Liver (tissue), 9 donors: Measurements from ENCODE around the gene TMEM135. TPM values are rescaled to one million over a fixed set of nuclear protein-coding genes. Genes with fewer than 3 reads are reported as not detected.

ENCODE experiments used
- DNase-seq: peaks from one replicate; pipeline ENCODE4 v3.0.0-alpha.2; 2017; ENCODE audit warnings: low spot score
- H3K27ac ChIP-seq, 2 donors: one replicate each; pipeline ENCODE4 v1.7.0; 2013; ENCODE audit warnings: inconsistent platforms in 2 of 2, low read length in 2 of 2, control low read depth in 1 of 2, low read depth in 1 of 2, mild to moderate bottlenecking in 1 of 2
- H3K27me3 ChIP-seq, 4 donors: one replicate each; pipeline versions ENCODE4 v1.6.1 to v1.7.0; 2013; ENCODE audit warnings: low read length in 3 of 4, inconsistent platforms in 1 of 4, mild to moderate bottlenecking in 1 of 4, moderate library complexity in 1 of 4; ENCODE audit not compliant: control insufficient read depth in 4 of 4, insufficient read depth in 4 of 4
- H3K36me3 ChIP-seq, 4 donors: one replicate each; pipeline versions ENCODE4 v1.6.1 to v1.7.0; 2013; ENCODE audit warnings: low read length in 3 of 4, mild to moderate bottlenecking in 3 of 4, low read depth in 1 of 4, moderate library complexity in 1 of 4; ENCODE audit not compliant: control insufficient read depth in 4 of 4, insufficient read depth in 3 of 4
- H3K4me1 ChIP-seq, 4 donors: one replicate each; pipeline versions ENCODE4 v1.6.1 to v1.7.0; 2013; ENCODE audit warnings: low read length in 3 of 4, mild to moderate bottlenecking in 3 of 4, moderate library complexity in 1 of 4; ENCODE audit not compliant: control insufficient read depth in 4 of 4, insufficient read depth in 4 of 4
- H3K4me3 ChIP-seq, 3 donors: one replicate each; pipeline versions ENCODE4 v1.6.1 to v1.7.0; 2013; ENCODE audit warnings: low read length in 3 of 3, control low read depth in 1 of 3, low read depth in 1 of 3, mild to moderate bottlenecking in 1 of 3
- H3K9ac ChIP-seq, 2 donors: one replicate each; pipeline ENCODE4 v1.7.0; 2013; ENCODE audit warnings: low read length in 2 of 2, mild to moderate bottlenecking in 2 of 2, moderate library complexity in 2 of 2, control low read depth in 1 of 2, low read depth in 1 of 2
- H3K9me3 ChIP-seq, 4 donors: one replicate each; pipeline versions ENCODE4 v1.6.1 to v1.7.0; 2013; ENCODE audit warnings: low read length in 3 of 4; ENCODE audit not compliant: control insufficient read depth in 4 of 4
- FOXA1 ChIP-seq: IDR thresholded peaks from 2 replicates; pipeline ENCODE4 v1.6.1; 2016; ENCODE audit warnings: antibody characterized with exemption
- FOXA2 ChIP-seq: IDR thresholded peaks from 2 replicates; pipeline ENCODE4 v1.6.1; 2016; ENCODE audit warnings: antibody characterized with exemption
- GABPA ChIP-seq, 2 donors: IDR thresholded peaks in 1 of 2; conservative IDR thresholded peaks in 1 of 2; 2 replicates each; pipeline ENCODE4 v1.6.1; 2016; ENCODE audit warnings: antibody characterized with exemption in 2 of 2, mild to moderate bottlenecking in 1 of 2, moderate library complexity in 1 of 2
- HNF4A ChIP-seq, 2 donors: conservative IDR thresholded peaks; 2 replicates each; pipeline ENCODE4 v1.6.1; 2016; ENCODE audit warnings: antibody characterized with exemption in 2 of 2, mild to moderate bottlenecking in 2 of 2
- HNF4G ChIP-seq: IDR thresholded peaks from 2 replicates; pipeline ENCODE4 v1.6.1; 2016; ENCODE audit warnings: antibody characterized with exemption
- JUND ChIP-seq, 2 donors: IDR thresholded peaks; 2 replicates each; pipeline ENCODE4 v1.6.1; 2016; ENCODE audit warnings: antibody characterized with exemption in 2 of 2
- NR2F2 ChIP-seq: IDR thresholded peaks from 2 replicates; pipeline ENCODE4 v1.6.1; 2016; ENCODE audit warnings: antibody characterized with exemption
- RAD21 ChIP-seq, 2 donors: IDR thresholded peaks; 2 replicates each; pipeline ENCODE4 v1.6.1; 2016; ENCODE audit warnings: antibody characterized with exemption in 2 of 2, mild to moderate bottlenecking in 2 of 2
- REST ChIP-seq: IDR thresholded peaks from 2 replicates; pipeline ENCODE4 v1.6.1; 2016; ENCODE audit warnings: antibody characterized with exemption, mild to moderate bottlenecking
- RXRA ChIP-seq, 2 donors: IDR thresholded peaks; 2 replicates each; pipeline ENCODE4 v1.6.1; 2017 to 2018; ENCODE audit warnings: antibody characterized with exemption in 2 of 2, mild to moderate bottlenecking in 1 of 2
- SP1 ChIP-seq: IDR thresholded peaks from 2 replicates; pipeline ENCODE4 v1.6.1; 2018; ENCODE audit warnings: antibody characterized with exemption, mild to moderate bottlenecking
- TAF1 ChIP-seq: conservative IDR thresholded peaks from 2 replicates; pipeline ENCODE4 v1.6.1; 2016; ENCODE audit warnings: antibody characterized with exemption, mild to moderate bottlenecking
- YY1 ChIP-seq: IDR thresholded peaks from 2 replicates; pipeline ENCODE4 v1.6.1; 2016; ENCODE audit warnings: antibody characterized with exemption, mild to moderate bottlenecking
- WGBS: extraction: QIAGEN DNeasy Blood & Tissue Kit; methylation state at CpG from one replicate; pipeline ENCODE4 v1.1.7; 2013; 5-methylcytosine and 5-hydroxymethylcytosine counted together
- polyA plus RNA-seq, 2 donors: library from polyadenylated mRNA; stranded (reverse) in 1 of 2; unstranded in 1 of 2; fragments of 200-250 nt in 1 of 2; fragments of >200 nt in 1 of 2; fragmentation: Nextera tagmentation in 1 of 2; extraction: Ambion mirVana in 1 of 2; gene quantifications; one replicate each; pipeline versions ENCODE4 v1.2.1 to v1.2.3, GENCODE V29; 2013 to 2015
- total RNA-seq, 2 donors: library from RNA; depleted of rRNA; stranded (reverse); fragments of >200 nt; gene quantifications; one replicate each; pipeline ENCODE4 v1.2.3, GENCODE V29; 2014
- TF ChIP-seq, protein P1 (sequence below): IDR thresholded peaks from 2 replicates; pipeline ENCODE4 v1.6.1; 2016; ENCODE audit warnings: antibody characterized with exemption
- TF ChIP-seq, protein P2 (sequence below): fragments of 150-350 bp; IDR thresholded peaks from 2 replicates; pipeline ENCODE4 v1.5.1; 2017; ENCODE audit warnings: improper control_type of control experiment, low read depth, low read length; ENCODE audit not compliant: missing input control
- TF ChIP-seq, protein P3 (sequence below): IDR thresholded peaks from 2 replicates; pipeline ENCODE4 v1.6.1; 2016; ENCODE audit warnings: antibody characterized with exemption
- donor health status: healthy.
- donor health status: healthy.
- donor health status: healthy.
- donor health status: healthy.
- donor health status: healthy.

The TMEM135 gene
- total and polyA plus RNA-seq, 4 donors, result 10.0 to 38.9 (median 23.5) TPM

DNA sequence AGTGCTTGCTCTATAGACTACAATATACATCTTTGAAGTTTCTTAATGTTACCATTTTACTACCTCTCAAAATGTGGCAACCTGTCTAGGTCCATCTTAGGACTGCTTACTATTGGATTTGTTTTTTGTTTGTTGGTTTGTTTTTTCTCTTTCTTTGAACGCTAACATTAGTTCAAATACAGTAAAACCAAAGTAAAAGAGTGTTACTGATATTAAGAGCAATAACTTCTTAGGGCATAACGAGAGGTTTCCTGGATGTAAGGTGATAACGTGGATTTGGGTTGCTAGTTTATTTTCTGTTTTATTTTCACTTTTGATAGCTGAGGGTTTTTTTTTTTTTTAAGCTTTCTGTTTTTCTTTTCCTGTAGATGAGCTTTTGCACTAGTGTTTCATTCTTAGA is 43.6 kb downstream of the TMEM135 start:
- Histone ChIP-seq H3K4me1 (peaks cover 0 to 2% (median under 1%) of the 10 kb centered on the region in 4 donors), H3K36me3 (peaks cover 0 to 7% (median 3%) of the 10 kb centered on the region in 4 donors), H3K27ac (peak overlapping the region in 1 of 2 donors; percentile 60), H3K9me3 (no peaks in the 10 kb centered on the region), H3K27me3 (no peaks in the 10 kb centered on the region), H3K9ac (peak overlapping the region; percentile 6 to 67), H3K4me3 (peak overlapping the region; percentile 25 to 58 (median 44))
- 23% methylated on average over 3 of the region's 3 CpGs for WGBS
- DNase-seq, result no peak
- TF ChIP-seq RAD21 (IDR thresholded peaks at IDR 0.05) (no peak), NR2F2 (no peak), HNF4G (no peak), RXRA (IDR thresholded peaks at IDR 0.05) (no peak), HNF4A (conservative IDR thresholded peaks at IDR 0.05) (no peak), YY1 (no peak)
- TF ChIP-seq, protein P1, sequence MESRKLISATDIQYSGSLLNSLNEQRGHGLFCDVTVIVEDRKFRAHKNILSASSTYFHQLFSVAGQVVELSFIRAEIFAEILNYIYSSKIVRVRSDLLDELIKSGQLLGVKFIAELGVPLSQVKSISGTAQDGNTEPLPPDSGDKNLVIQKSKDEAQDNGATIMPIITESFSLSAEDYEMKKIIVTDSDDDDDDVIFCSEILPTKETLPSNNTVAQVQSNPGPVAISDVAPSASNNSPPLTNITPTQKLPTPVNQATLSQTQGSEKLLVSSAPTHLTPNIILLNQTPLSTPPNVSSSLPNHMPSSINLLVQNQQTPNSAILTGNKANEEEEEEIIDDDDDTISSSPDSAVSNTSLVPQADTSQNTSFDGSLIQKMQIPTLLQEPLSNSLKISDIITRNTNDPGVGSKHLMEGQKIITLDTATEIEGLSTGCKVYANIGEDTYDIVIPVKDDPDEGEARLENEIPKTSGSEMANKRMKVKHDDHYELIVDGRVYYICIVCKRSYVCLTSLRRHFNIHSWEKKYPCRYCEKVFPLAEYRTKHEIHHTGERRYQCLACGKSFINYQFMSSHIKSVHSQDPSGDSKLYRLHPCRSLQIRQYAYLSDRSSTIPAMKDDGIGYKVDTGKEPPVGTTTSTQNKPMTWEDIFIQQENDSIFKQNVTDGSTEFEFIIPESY, result no peak
- TF ChIP-seq, protein P2, sequence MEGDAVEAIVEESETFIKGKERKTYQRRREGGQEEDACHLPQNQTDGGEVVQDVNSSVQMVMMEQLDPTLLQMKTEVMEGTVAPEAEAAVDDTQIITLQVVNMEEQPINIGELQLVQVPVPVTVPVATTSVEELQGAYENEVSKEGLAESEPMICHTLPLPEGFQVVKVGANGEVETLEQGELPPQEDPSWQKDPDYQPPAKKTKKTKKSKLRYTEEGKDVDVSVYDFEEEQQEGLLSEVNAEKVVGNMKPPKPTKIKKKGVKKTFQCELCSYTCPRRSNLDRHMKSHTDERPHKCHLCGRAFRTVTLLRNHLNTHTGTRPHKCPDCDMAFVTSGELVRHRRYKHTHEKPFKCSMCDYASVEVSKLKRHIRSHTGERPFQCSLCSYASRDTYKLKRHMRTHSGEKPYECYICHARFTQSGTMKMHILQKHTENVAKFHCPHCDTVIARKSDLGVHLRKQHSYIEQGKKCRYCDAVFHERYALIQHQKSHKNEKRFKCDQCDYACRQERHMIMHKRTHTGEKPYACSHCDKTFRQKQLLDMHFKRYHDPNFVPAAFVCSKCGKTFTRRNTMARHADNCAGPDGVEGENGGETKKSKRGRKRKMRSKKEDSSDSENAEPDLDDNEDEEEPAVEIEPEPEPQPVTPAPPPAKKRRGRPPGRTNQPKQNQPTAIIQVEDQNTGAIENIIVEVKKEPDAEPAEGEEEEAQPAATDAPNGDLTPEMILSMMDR, result no peak

GRCh38 chr11:87082590-87082989 is 44.9 kb downstream of the TMEM135 start:
- Histone ChIP-seq H3K4me3 (no peak overlapping the region), H3K9me3 (no peaks in the 10 kb centered on the region), H3K27me3 (no peaks in the 10 kb centered on the region), H3K36me3 (no peaks in the 10 kb centered on the region), H3K9ac (no peak overlapping the region), H3K27ac (no peak overlapping the region), H3K4me1 (peaks cover 0 to 2% (median under 1%) of the 10 kb centered on the region in 4 donors)
- DNase-seq, result no peak
- TF ChIP-seq SP1 (no peak), GABPA (IDR thresholded peaks at IDR 0.05 in 1 of 2, conservative IDR thresholded peaks at IDR 0.05 in 1 of 2) (no peak)
- 69% methylated on average over 3 of the region's 3 CpGs for WGBS

GRCh38 chr11:87083029-87083428 is 45.3 kb downstream of the TMEM135 start:
- Histone ChIP-seq H3K9me3 (no peaks in the 10 kb centered on the region), H3K27me3 (no peaks in the 10 kb centered on the region), H3K9ac (no peak overlapping the region), H3K36me3 (no peaks in the 10 kb centered on the region), H3K4me3 (no peak overlapping the region), H3K27ac (no peak overlapping the region), H3K4me1 (peaks cover 0 to 2% (median under 1%) of the 10 kb centered on the region in 4 donors)
- no peak for DNase-seq
- WGBS, result 84% methylated on average over 2 of the region's 2 CpGs
- TF ChIP-seq FOXA1 (no peak), HNF4G (no peak), GABPA (IDR thresholded peaks at IDR 0.05 in 1 of 2, conservative IDR thresholded peaks at IDR 0.05 in 1 of 2) (no peak), TAF1 (no peak), JUND (IDR thresholded peaks at IDR 0.05) (no peak), REST (no peak), HNF4A (conservative IDR thresholded peaks at IDR 0.05) (no peak), RXRA (IDR thresholded peaks at IDR 0.05) (no peak), FOXA2 (no peak), SP1 (no peak)
- TF ChIP-seq, protein P1, result no peak
- TF ChIP-seq, protein P3, sequence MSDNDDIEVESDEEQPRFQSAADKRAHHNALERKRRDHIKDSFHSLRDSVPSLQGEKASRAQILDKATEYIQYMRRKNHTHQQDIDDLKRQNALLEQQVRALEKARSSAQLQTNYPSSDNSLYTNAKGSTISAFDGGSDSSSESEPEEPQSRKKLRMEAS, result no peak
- TF ChIP-seq, protein P2, result no peak
